Measurements from ENCODE around the gene FSTL4.

- no peak for TF ChIP-seq POLR2A (IDR thresholded peaks at IDR 0.05)
- TF ChIP-seq CTCF (IDR thresholded peaks at IDR 0.05), result no peak
Observed at GRCh38 chr5:133581918-133582317, 30.4 kb downstream of the FSTL4 start.

All from Peyer's patch (tissue), 4 donors.